Panc1 (cell line): ENCODE results near the gene PLB1. TPM values are rescaled to one million over a fixed set of nuclear protein-coding genes. Genes with fewer than 3 reads are reported as not detected.

Source experiments
- ATAC-seq: fragments of 200-7000 bp; cut with Tn5 transposase; 2 replicates; pipeline ENCODE4 v1.9.1; 2020; ENCODE audit warnings: mild to moderate bottlenecking, moderate library complexity
- BruUV-seq: library from RNA; stranded (reverse); fragments of 400-500 nt; replicated peaks from 2 replicates; lab custom pipeline; 2021; lab: Mats Ljungman, UMichigan
- CTCF ChIA-PET: fragments of 300-600 bp; sonication (Branson Sonifier 250); formaldehyde crosslinking; loops from one replicate; lab custom pipeline; 2022; ENCODE audit warnings: antibody characterized with exemption; lab: Charles Lee
- POLR2A ChIA-PET: fragments of 300-600 bp; sonication (Branson Sonifier 250); formaldehyde crosslinking; loops from one replicate; lab custom pipeline; 2022; ENCODE audit warnings: antibody characterized with exemption; lab: Charles Lee
- DNase-seq: peaks from one replicate; pipeline ENCODE4 v3.0.0-alpha.2; 2010; ENCODE audit warnings: low read depth, low spot score
- H3K27ac ChIP-seq: 2 replicates; pipeline ENCODE4 v1.5.1; 2011; ENCODE audit warnings: mild to moderate bottlenecking, low read length, inconsistent platforms
- H3K27me3 ChIP-seq: fragments of 200-500 bp; sonication (Bioruptor generic); 2 replicates; pipeline ENCODE4 v1.6.0; 2014; ENCODE audit warnings: low read length, inconsistent platforms; ENCODE audit not compliant: control insufficient read depth, insufficient read depth
- H3K36me3 ChIP-seq: fragments of 200-500 bp; sonication (Bioruptor generic); 2 replicates; pipeline ENCODE4 v1.5.1; 2014; ENCODE audit warnings: inconsistent platforms, mild to moderate bottlenecking, low read length, moderate library complexity; ENCODE audit not compliant: control insufficient read depth, insufficient read depth
- H3K4me1 ChIP-seq: 2 replicates; pipeline ENCODE4 v1.5.1; 2011; ENCODE audit warnings: inconsistent platforms, mild to moderate bottlenecking, low read length, moderate library complexity; ENCODE audit not compliant: control insufficient read depth, insufficient read depth
- H3K4me3 ChIP-seq, 2 experiments: 2 replicates each; pipeline ENCODE4 v1.5.1; 2011 to 2012; ENCODE audit warnings: low read depth in 2 of 2, low read length in 2 of 2, mild to moderate bottlenecking in 2 of 2, inconsistent platforms in 1 of 2, moderate library complexity in 1 of 2
- H3K9me3 ChIP-seq: fragments of 200-500 bp; sonication (Bioruptor generic); 2 replicates; pipeline ENCODE4 v1.5.1; 2014; ENCODE audit warnings: low read depth, mild to moderate bottlenecking, inconsistent platforms, low read length, moderate library complexity; ENCODE audit not compliant: control insufficient read depth, insufficient read depth
- CTCF ChIP-seq: fragments of 450-650 bp; IDR thresholded peaks from 2 replicates; pipeline ENCODE4 v1.5.1; 2017; ENCODE audit warnings: mild to moderate bottlenecking
- POLR2AphosphoS5 ChIP-seq: IDR thresholded peaks from 2 replicates; pipeline ENCODE4 v1.6.1; 2012; ENCODE audit warnings: mild to moderate bottlenecking, low read depth, low read length, moderate library complexity
- REST ChIP-seq, 2 experiments: IDR thresholded peaks; 2 replicates each; pipeline ENCODE4 v1.6.1; 2011 to 2012; ENCODE audit warnings: low read depth in 2 of 2, control low read depth in 1 of 2, low read length in 1 of 2, mild to moderate bottlenecking in 1 of 2, moderate library complexity in 1 of 2; ENCODE audit not compliant: insufficient read depth in 1 of 2
- SIN3A ChIP-seq: IDR thresholded peaks from 2 replicates; pipeline ENCODE4 v1.6.1; 2012; ENCODE audit warnings: low read depth, mild to moderate bottlenecking, low read length, moderate library complexity, borderline replicate concordance; ENCODE audit not compliant: insufficient read depth
- TCF7L2 ChIP-seq: IDR thresholded peaks from 2 replicates; pipeline ENCODE4 v1.6.1; 2011; ENCODE audit warnings: mild to moderate bottlenecking, low read depth, low read length, inconsistent platforms
- in situ Hi-C: cut with HindIII; loops from 2 replicates; pipeline ENCODE4 v1.10.0; 2016; ENCODE audit warnings: low sequenced_read_pairs, low pct_unique_long_range_greater_than_20kb
- intact Hi-C: fragments of 100-400 bp; cut with micrococcal nuclease; formaldehyde crosslinking; loops from one replicate; pipeline ENCODE4 v1.10.0; 2022; ENCODE audit not compliant: unreplicated experiment
- total RNA-seq: library from RNA; stranded (reverse); gene quantifications from one replicate; pipeline ENCODE4 v1.2.1, GENCODE V29; 2021; ENCODE audit not compliant: unreplicated experiment

PLB1 gene
- total RNA-seq, 1 experiment from 2014 or later, result 0.80 TPM

GRCh38 chr2:28616396-28616999 is 120.6 kb downstream of the PLB1 start:
- Histone ChIP-seq H3K4me1 (peaks cover 3% of the 10 kb centered on the region), H3K4me3 (no peak overlapping the region), H3K27me3 (no peaks in the 10 kb centered on the region), H3K36me3 (no peaks in the 10 kb centered on the region), H3K9me3 (no peaks in the 10 kb centered on the region), H3K27ac (no peak overlapping the region)
- in situ Hi-C loops (no loop called here), intact Hi-C loops (no loop called here)
- no TSS peak for BruUV-seq
- CTCF ChIA-PET, result no interaction called here
- DNase-seq, result no peak
- no peak for TF ChIP-seq CTCF
- TF ChIP-seq POLR2AphosphoS5, result no peak
- no peak for TF ChIP-seq REST (IDR thresholded peaks at IDR 0.05; ENCODE audit: insufficient read depth in 1 of 2, low read depth in 2 of 2, low read length in 1 of 2)
- no peak for TF ChIP-seq SIN3A
- no peak for TF ChIP-seq TCF7L2
- no peak for ATAC-seq
- POLR2A ChIA-PET, result no interaction called here

DNA sequence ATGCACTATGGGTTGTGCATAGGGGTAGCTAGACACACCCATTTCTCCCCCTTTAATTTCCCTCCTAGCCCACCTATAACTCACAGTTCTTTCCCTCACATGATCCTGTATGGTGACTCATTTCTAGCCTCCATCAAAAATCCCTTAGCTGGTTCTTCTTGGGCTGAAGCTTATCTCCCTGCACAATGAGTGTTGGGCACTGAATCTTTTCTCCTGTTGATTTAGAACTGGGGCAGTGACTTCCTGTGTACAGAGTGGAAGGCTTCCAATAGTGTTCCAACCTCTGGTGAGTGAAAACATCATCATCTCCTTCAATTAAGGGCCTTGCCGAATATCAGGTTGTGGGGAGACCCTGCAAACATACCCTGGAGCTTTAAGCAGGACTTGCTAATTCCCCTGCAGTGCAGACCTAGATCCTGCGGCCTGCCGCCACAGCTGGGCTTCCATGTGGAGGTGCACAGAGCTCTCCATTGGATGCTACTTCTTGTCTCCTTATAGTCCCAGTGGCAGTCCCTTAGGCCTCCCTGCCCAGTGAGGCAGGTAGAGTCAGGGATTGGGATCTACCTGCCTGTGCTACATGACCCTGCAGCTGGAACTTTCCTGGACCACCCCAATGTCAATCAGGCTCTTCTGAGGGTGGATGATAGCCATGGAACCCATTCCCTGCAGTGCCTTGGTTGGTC is 121.8 kb downstream of the PLB1 start:
- intact Hi-C loops (no loop called here), in situ Hi-C loops (no loop called here)
- no TSS peak for BruUV-seq
- H3K27me3 ChIP-seq, result no peaks in the 10 kb centered on the region
- no peak for DNase-seq
- no peaks in the 10 kb centered on the region for H3K36me3 ChIP-seq
- ChIA-PET POLR2A (no interaction called here), CTCF (no interaction called here)
- no peaks in the 10 kb centered on the region for H3K9me3 ChIP-seq
- no peak overlapping the region for H3K27ac ChIP-seq
- no peak for ATAC-seq
- H3K4me3 ChIP-seq, result no peak overlapping the region
- H3K4me1 ChIP-seq, result peaks cover 7% of the 10 kb centered on the region
- no peak for TF ChIP-seq TCF7L2
- TF ChIP-seq SIN3A, result no peak
- no peak for TF ChIP-seq CTCF
- no peak for TF ChIP-seq POLR2AphosphoS5
